Activated naive CD4-positive, alpha-beta T cell treated with anti-CD3 and anti-CD28 coated beads for 36 hours (primary cell): ENCODE measurements around the gene SDR39U1. TPM values are rescaled to one million over a fixed set of nuclear protein-coding genes. Genes with fewer than 3 reads are reported as not detected.

Experiments used
- CTCF ChIA-PET: fragments of 350-600 bp; sonication (Branson Sonifier 250); formaldehyde crosslinking; loops from one replicate; lab custom pipeline; 2021; ENCODE audit warnings: antibody characterized with exemption; lab: Charles Lee
- DNase-seq: peaks from one replicate; pipeline ENCODE4 v3.0.0-alpha.2; 2020
- H3K27ac Mint-ChIP-seq: one replicate; pipeline ENCODE4 v1.8.0; 2021; ENCODE audit warnings: mild to moderate bottlenecking, mixed read lengths
- H3K27me3 Mint-ChIP-seq: one replicate; pipeline ENCODE4 v1.8.0; 2021; ENCODE audit warnings: low read depth, mixed read lengths
- H3K36me3 Mint-ChIP-seq: one replicate; pipeline ENCODE4 v1.8.0; 2021; ENCODE audit warnings: low read depth, mixed read lengths
- H3K4me1 Mint-ChIP-seq: one replicate; pipeline ENCODE4 v1.8.0; 2021; ENCODE audit warnings: low read depth, mixed read lengths
- H3K4me3 Mint-ChIP-seq: one replicate; pipeline ENCODE4 v1.8.0; 2021; ENCODE audit warnings: mild to moderate bottlenecking, moderate library complexity, mixed read lengths
- H3K9me3 Mint-ChIP-seq: one replicate; pipeline ENCODE4 v1.8.0; 2021; ENCODE audit warnings: mixed read lengths
- intact Hi-C: fragments of 100-400 bp; cut with micrococcal nuclease; formaldehyde crosslinking; loops from one replicate; pipeline ENCODE4 v1.15.1; 2023
- total RNA-seq, 2 experiments: library from RNA; stranded (reverse); gene quantifications; one replicate each; pipeline ENCODE4 v1.2.3, GENCODE V29; 2021

SDR39U1 gene
- total RNA-seq, 2 experiments from 2014 or later: 70.5 to 72.4 TPM

DNA sequence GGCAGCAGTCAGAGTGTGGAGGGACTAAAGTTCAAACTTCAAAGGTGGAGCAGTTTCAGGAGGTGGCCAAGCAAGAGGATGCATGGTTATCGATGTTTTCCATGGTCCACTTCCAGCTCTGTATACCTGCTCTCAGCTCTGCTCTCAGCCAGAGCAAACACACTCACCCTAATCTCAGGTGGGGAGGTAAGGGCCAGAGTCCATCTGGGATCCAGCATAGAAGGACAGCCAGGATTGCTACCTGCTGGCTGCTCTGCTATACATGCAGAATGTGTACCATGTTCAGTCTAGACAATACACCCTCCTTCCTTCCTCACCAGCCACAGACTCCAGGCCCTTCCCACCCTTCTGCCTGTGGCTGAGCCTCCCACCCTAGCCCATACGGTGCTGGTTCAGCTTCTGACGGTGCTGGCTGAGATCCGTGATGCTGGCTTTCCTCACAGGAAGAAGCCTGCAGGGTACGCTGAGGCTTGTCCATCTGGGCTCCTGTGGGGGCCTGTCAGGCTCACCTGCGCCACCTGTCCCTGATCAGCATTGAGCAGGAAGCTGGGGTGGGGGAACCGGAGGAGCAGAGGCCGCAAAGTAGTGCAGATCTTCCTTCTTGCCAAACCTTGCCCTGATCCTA is 15.6 kb downstream of the SDR39U1 start:
- H3K27me3 Mint-ChIP-seq: no peaks in the 10 kb centered on the region
- peaks cover 9% of the 10 kb centered on the region for H3K36me3 Mint-ChIP-seq
- CTCF ChIA-PET: interaction anchor here (1.3 to 18.0 kb wide), 2 partner anchors 9 to 97 kb away, joined by 7 to 617 read pairs; partner anchors contain the start of genes ADCY4 and RIPK3
- H3K4me3 Mint-ChIP-seq: no peak overlapping the region
- intact Hi-C loops: no loop called here
- peaks cover 46% of the 10 kb centered on the region for H3K4me1 Mint-ChIP-seq
- H3K27ac Mint-ChIP-seq: peak overlapping the region; percentile 48
- no peak for DNase-seq
- no peaks in the 10 kb centered on the region for H3K9me3 Mint-ChIP-seq

DNA sequence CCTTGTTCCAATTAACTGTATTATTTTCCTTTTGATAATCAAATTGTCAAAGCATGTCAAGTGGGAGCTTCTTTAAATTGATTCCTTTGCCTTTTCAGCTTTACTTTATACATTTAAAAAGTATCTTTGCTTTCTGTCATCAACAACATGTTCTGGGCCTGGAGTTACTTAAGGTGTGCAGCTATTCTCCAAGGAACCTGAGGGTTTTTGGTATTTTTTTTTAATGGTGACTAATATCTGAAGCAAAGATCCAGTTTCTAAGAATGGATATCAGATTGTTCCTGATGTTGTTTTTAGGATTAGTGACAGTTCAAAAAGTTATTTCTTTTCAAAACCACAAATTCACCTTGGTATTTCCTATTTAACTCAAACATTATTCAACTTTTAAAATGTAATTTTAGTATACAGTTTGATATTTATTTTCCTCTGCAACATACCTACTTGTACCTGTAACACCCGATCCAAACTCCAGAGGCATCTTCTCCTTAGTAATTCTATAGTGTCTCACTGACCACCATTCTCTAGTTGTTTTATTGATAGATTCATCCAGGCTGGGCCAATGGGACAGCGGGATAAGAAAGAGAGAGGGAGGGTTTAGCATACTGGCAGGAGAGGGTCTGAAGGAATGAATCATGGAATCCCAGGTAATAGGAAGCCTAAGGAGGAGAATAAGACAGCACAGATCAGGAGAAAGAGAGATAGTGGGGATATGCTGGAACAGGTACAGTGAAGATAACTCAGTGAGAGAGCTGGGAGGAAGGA is 16.2 kb downstream of the SDR39U1 start:
- H3K4me3 Mint-ChIP-seq: no peak overlapping the region
- intact Hi-C loops: no loop called here
- H3K27ac Mint-ChIP-seq: peak overlapping the region; percentile 48
- no peak for DNase-seq
- H3K36me3 Mint-ChIP-seq: peaks cover 3% of the 10 kb centered on the region
- H3K9me3 Mint-ChIP-seq: no peaks in the 10 kb centered on the region
- CTCF ChIA-PET: interaction anchor here (1.3 to 18.0 kb wide), 5 partner anchors 10 to 118 kb away, joined by 7 to 617 read pairs (median 13); partner anchors contain the start of genes ADCY4, CIDEB and RIPK3
- H3K4me1 Mint-ChIP-seq: peaks cover 40% of the 10 kb centered on the region
- H3K27me3 Mint-ChIP-seq: no peaks in the 10 kb centered on the region

DNA sequence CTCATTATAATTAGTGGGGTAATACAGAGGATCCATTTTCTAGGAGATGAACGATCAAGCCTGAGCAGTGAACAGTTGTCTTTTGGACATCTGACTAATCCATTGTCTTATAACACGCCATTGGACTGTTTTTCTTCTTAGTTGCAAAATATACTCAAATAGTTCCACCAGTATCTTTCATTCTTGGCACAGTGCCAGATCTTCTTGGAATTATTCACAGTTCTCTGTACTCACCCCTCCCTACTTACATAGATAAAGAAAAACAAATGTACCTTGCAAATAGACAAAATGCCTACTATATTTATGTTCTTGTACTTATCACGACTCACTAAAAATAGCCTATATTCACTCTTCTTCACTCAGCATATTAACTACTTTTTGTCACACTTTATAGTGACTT is 16.9 kb downstream of the SDR39U1 start:
- Mint-ChIP-seq H3K4me1 (peaks cover 36% of the 10 kb centered on the region), H3K27me3 (no peaks in the 10 kb centered on the region), H3K27ac (no peak overlapping the region), H3K9me3 (no peaks in the 10 kb centered on the region), H3K4me3 (no peak overlapping the region), H3K36me3 (no peaks in the 10 kb centered on the region)
- DNase-seq: no peak
- CTCF ChIA-PET: interaction anchor here (0.6 to 18.0 kb wide), 6 partner anchors 11 to 118 kb away, joined by 4 to 617 read pairs (median 10); partner anchors contain the start of genes ADCY4, CIDEB and RIPK3
- intact Hi-C loops: no loop called here

DNA sequence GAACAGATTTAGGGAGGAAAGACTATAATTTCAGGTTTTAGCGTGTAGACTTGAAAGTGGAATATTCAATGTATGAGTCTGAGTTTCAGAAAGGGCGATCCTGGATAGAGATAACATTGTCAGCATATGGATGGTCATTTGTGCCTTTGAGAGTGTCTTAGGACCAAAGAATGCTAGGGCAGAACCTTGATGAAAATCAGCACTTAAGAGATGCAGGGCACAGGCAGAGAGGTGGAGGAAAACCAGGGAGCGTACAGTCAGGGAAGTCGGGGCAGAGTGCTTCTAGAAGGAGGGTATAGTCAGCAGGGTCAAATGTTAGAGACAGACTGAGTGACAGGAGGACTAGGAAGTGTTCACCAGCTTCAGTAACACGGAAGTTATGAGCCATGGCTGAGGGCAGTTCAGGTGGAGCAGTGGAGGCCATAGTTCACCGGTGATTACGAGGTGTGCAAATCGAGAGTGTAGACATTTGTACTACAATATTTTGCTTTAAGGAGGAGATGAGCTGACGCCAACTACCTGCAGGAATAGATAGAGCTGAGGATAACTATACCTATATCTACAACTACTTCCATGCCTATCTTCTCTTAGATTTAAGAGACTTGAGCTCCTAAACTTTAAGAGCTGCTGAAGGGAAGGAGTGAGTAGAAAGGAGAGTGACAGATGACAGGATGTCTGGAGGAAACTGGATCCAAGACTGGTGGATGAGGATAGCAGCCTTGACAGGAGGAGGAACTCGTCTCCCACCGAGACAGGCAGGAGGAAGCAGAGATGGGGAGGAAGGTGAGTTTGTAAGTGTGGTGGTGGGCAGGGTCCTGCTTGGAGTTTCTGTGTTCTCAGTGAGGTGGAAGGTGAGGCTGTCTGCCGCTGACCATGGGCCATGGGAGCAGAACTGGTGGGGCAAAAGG is 19.6 kb downstream of the SDR39U1 start:
- Mint-ChIP-seq H3K4me1 (peaks cover 23% of the 10 kb centered on the region), H3K27me3 (no peaks in the 10 kb centered on the region), H3K4me3 (no peak overlapping the region), H3K27ac (no peak overlapping the region), H3K36me3 (no peaks in the 10 kb centered on the region), H3K9me3 (no peaks in the 10 kb centered on the region)
- intact Hi-C loops: no loop called here
- CTCF ChIA-PET: interaction anchor here (1.0 to 18.0 kb wide), 6 partner anchors 9 to 93 kb away, joined by 4 to 617 read pairs (median 13); partner anchors contain the start of genes ADCY4 and RIPK3
- DNase-seq: no peak

DNA sequence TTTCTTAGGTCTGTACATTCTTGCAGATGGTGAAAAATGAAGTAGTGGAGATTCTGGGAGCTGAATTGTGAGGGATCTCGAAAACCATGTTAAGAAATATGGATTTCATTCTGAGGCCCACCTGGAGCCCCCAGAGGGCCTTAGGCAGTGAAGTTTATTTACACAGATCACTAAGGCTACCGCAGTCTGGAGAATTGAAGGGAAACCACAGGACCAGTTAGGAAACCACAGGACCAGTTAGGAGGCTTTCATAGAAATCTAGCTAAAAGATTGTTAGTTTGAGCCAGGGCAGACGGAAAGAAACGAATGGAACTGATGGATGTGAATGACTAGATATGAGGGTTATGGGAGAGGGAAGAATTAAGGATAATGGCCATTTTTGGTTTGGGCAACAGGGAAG is 20.3 kb downstream of the SDR39U1 start:
- CTCF ChIA-PET: interaction anchor here (2.5 to 18.0 kb wide), 3 partner anchors 9 to 92 kb away, joined by 9 to 617 read pairs (median 17); partner anchors contain the start of genes ADCY4 and RIPK3
- H3K4me1 Mint-ChIP-seq: peaks cover 20% of the 10 kb centered on the region
- no peaks in the 10 kb centered on the region for H3K9me3 Mint-ChIP-seq
- H3K4me3 Mint-ChIP-seq: no peak overlapping the region
- intact Hi-C loops: no loop called here
- no peaks in the 10 kb centered on the region for H3K27me3 Mint-ChIP-seq
- H3K27ac Mint-ChIP-seq: no peak overlapping the region
- H3K36me3 Mint-ChIP-seq: no peaks in the 10 kb centered on the region
- DNase-seq: no peak

DNA sequence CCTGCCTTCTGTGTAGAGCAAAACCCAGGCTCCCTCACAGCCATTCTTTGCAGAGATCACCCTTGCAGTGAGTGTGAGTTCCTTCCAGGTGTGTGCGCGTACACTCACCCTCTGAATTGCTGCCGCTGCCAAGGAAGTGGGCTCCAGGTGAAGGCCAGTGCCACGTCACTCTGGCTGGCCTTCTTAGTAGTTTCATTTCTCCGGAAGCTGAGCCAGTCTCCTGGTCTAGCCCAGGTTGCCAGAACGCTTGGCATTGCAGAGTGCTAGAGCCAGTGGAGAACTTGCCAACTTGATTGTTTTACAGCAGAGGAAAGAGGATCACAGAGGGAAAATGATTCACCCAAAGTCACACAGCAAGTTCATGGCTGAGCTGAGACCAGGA is 24.1 kb downstream of the SDR39U1 start:
- no peak for DNase-seq
- H3K9me3 Mint-ChIP-seq: no peaks in the 10 kb centered on the region
- H3K27ac Mint-ChIP-seq: no peak overlapping the region
- H3K4me3 Mint-ChIP-seq: no peak overlapping the region
- CTCF ChIA-PET: interaction anchor here (1.0 to 1.6 kb wide), 5 partner anchors 12 to 85 kb away, joined by 3 to 5 read pairs (median 4); partner anchors contain the start of gene RIPK3
- no peaks in the 10 kb centered on the region for H3K4me1 Mint-ChIP-seq
- H3K36me3 Mint-ChIP-seq: no peaks in the 10 kb centered on the region
- H3K27me3 Mint-ChIP-seq: no peaks in the 10 kb centered on the region
- intact Hi-C loops: no loop called here

DNA sequence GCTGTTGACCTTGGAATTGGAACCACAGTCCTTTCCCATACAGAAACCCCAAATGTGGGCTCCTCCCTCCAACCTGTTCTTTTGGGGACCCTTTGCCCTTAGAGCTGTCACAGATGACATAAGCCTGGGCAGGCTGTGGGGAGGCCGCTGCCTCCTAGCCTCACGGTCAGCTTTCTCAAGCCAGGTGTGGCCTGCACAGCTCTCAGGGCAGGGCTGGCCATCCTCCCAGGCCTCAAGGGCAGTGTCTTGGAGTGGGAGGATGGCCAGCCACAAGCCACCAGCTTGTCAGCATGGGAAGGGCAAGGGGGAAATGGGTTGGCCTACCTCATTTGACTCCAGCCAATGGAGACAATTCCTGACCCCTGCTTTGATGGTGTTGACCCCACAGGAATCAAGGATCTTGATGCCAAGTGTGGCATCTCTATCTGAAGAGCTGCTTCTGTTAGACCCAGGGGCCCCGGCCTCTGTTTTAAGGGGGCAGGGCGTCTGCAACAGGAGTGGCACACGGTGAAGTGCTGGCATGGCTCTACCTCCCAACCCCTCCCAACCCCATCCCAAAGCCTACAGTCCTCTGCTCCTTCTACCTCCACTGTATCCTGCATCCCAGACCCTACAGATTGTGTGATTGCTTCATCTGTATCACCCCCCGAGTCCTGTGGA is 24.6 kb downstream of the SDR39U1 start:
- H3K4me3 Mint-ChIP-seq: no peak overlapping the region
- no peaks in the 10 kb centered on the region for H3K4me1 Mint-ChIP-seq
- no peaks in the 10 kb centered on the region for H3K27me3 Mint-ChIP-seq
- no peaks in the 10 kb centered on the region for H3K9me3 Mint-ChIP-seq
- DNase-seq: no peak
- H3K36me3 Mint-ChIP-seq: no peaks in the 10 kb centered on the region
- intact Hi-C loops: no loop called here
- CTCF ChIA-PET: interaction anchor here (1.1 to 1.6 kb wide), 3 partner anchors 13 to 85 kb away, joined by 4 read pairs; no protein-coding TSS in a partner anchor
- no peak overlapping the region for H3K27ac Mint-ChIP-seq

DNA sequence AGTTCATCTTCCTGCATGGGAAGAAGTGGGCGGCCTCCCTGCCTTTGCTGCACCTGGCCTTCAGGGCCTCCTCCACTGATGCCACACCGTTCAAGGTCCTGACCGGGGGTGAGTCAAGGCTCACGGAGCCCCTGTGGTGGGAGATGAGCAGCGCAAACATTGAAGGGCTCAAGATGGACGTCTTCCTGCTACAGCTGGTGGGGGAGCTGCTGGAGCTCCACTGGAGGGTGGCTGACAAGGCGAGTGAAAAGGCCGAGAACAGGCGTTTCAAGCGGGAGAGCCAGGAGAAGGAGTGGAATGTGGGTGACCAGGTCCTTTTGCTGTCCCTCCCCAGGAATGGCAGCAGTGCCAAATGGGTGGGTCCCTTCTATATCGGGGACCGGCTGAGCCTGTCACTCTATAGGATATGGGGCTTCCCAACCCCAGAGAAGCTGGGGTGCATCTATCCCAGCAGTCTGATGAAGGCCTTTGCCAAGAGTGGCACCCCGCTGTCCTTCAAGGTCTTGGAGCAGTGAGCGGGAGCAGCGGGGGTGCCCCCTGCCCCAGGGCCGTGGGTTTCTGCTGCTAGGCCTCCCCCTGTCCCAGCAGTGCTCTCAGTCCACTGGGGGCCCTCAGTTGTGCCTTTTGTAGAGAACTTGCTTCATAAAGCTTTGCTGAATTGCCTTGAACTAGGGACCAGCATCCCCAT is 25.5 kb downstream of the SDR39U1 start:
- Mint-ChIP-seq H3K4me3 (no peak overlapping the region), H3K36me3 (no peaks in the 10 kb centered on the region), H3K4me1 (no peaks in the 10 kb centered on the region), H3K27ac (no peak overlapping the region), H3K27me3 (no peaks in the 10 kb centered on the region), H3K9me3 (no peaks in the 10 kb centered on the region)
- DNase-seq: no peak
- CTCF ChIA-PET: interaction anchor here (1.1 to 1.6 kb wide), 3 partner anchors 14 to 38 kb away, joined by 3 to 4 read pairs (median 4); no protein-coding TSS in a partner anchor
- intact Hi-C loops: no loop called here

DNA sequence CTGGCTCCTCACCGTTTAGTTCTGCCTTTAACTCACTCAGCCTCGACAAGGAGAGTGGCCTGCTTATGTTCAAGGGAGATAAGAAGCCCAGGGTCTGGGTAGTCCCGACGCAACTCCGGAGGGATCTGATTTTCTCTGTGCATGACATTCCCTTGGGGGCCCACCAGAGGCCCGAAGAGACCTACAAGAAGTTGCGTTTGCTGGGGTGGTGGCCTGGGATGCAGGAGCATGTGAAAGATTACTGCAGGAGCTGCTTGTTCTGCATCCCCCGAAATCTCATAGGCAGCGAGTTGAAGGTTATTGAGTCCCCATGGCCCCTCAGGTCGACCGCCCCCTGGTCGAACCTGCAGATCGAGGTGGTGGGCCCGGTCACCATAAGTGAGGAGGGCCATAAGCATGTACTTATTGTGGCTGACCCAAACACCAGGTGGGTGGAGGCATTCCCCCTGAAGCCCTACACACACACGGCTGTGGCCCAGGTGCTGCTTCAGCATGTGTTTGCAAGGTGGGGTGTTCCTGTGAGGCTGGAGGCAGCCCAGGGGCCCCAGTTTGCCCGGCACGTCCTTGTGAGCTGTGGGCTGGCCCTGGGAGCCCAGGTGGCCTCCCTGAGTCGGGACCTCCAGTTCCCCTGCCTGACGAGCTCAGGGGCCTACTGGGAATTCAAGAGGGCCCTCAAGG is 26.2 kb downstream of the SDR39U1 start:
- Mint-ChIP-seq H3K9me3 (no peaks in the 10 kb centered on the region), H3K4me1 (no peaks in the 10 kb centered on the region), H3K4me3 (no peak overlapping the region), H3K36me3 (no peaks in the 10 kb centered on the region), H3K27me3 (no peaks in the 10 kb centered on the region), H3K27ac (no peak overlapping the region)
- no peak for DNase-seq
- intact Hi-C loops: no loop called here
- CTCF ChIA-PET: interaction anchor here (1.5 kb wide), 1 partner anchor 15 kb away, joined by 3 read pairs; no protein-coding TSS in a partner anchor

DNA sequence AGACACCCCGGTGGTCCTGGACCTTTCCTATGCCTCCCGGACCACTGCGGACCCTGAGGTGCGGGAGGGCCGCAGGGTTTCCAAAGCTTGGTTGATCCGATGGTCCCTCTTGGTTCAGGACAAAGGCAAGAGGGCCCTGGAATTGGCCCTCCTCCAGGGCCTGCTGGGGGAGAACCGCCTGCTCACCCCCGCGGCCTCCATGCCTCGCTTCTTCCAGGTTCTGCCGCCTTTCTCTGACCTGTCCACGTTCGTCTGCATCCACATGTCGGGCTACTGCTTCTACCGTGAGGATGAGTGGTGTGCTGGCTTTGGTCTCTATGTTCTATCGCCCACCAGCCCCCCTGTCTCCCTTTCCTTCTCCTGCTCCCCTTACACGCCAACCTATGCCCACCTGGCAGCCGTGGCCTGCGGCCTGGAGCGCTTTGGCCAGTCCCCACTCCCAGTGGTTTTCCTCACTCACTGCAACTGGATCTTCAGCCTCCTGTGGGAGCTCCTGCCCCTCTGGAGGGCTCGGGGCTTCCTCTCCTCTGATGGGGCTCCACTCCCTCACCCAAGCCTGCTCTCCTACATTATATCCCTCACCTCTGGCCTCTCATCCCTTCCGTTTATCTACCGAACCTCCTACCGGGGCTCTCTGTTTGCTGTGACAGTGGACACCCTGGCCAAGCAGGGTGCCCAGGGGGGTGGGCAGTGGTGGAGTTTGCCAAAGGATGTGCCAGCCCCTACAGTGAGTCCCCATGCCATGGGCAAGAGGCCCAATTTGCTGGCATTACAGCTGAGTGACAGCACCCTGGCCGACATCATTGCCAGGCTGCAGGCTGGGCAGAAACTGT is 26.9 kb downstream of the SDR39U1 start:
- H3K4me1 Mint-ChIP-seq: no peaks in the 10 kb centered on the region
- DNase-seq: no peak
- H3K27me3 Mint-ChIP-seq: no peaks in the 10 kb centered on the region
- intact Hi-C loops: no loop called here
- no peak overlapping the region for H3K4me3 Mint-ChIP-seq
- CTCF ChIA-PET: interaction anchor here (1.5 to 1.9 kb wide), 2 partner anchors 16 to 82 kb away, joined by 3 to 10 read pairs; no protein-coding TSS in a partner anchor
- H3K36me3 Mint-ChIP-seq: no peaks in the 10 kb centered on the region
- no peaks in the 10 kb centered on the region for H3K9me3 Mint-ChIP-seq
- H3K27ac Mint-ChIP-seq: no peak overlapping the region
